Measurements from ENCODE around the gene PSMF1. TPM values are rescaled to one million over a fixed set of nuclear protein-coding genes. Genes with fewer than 3 reads are reported as not detected.

The PSMF1 gene
- total RNA-seq: 100 to 1,000 TPM in 6 of 7 donors, 10 to 100 TPM in 1; 33.4 to 163 (median 127) TPM
- 100 to 1,000 TPM in 1 of 2 donors, 10 to 100 TPM in 1; 81.5 to 140 TPM for polyA plus RNA-seq
- long read RNA-seq, donor 1, full-length matches to known transcripts: 272 of 322 reads
- long read RNA-seq, donor 1, partial matches to known transcripts: 24 of 322 reads
- long read RNA-seq, donor 1, other reads (novel, unspliced or antisense): 26 of 322 reads
- long read RNA-seq, donor 2, full-length matches to known transcripts: 56 of 97 reads
- long read RNA-seq, donor 2, partial matches to known transcripts: 41 of 97 reads
- long read RNA-seq, donor 2, other reads (novel, unspliced or antisense): 0 of 97 reads
- long read RNA-seq, donor 3, full-length matches to known transcripts: 234 of 266 reads
- long read RNA-seq, donor 3, partial matches to known transcripts: 15 of 266 reads
- long read RNA-seq, donor 3, other reads (novel, unspliced or antisense): 17 of 266 reads

DNA sequence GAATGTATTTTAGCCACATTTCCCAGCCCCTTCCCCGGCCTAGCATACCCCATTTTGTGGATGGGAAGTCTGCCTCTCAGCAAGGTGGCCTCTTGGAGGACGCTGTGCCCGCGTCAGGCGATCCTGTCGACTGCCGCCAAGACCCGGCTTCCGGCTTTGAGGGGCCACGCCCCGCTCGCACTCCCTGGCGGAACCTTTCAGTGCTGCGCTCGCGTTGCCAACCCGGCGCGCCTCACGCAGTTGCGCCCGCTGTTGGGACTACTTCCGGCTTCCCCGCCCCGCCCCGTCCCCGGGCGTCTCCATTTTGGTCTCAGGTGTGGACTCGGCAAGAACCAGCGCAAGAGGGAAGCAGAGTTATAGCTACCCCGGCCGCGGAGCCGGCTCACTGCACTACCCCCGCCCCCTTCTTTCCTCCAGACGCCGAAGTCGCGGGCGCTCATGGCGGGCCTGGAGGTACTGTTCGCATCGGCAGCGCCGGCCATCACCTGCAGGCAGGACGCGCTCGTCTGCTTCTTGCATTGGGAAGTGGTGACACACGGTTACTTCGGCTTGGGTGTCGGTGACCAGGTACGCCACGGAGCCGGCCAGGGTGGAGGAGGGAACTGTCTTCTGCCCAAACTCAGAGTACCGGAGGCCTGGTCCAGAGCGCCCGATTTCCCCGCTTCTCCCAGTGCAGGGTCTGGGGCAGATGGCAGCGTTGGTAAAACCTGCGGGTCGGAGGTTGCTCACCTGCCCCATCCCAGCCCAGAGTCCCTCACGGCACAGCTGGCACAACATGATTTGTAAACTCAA lies at the start of gene PSMF1:
TSS of gene PSMF1 (plus strand) at position 267 of the 792 bp plus-strand sequence. CDS start at position 439, 172 bp downstream.
- no peaks in the 10 kb centered on the region for H3K27me3 ChIP-seq
- TF ChIP-seq CTCF (IDR thresholded peaks at IDR 0.05) (peak in 1 of 3 donors; percentile 26), EP300 (IDR thresholded peaks at IDR 0.05) (no peak), POLR2A (IDR thresholded peaks at IDR 0.05) (no peak)
- H3K4me1 ChIP-seq (ENCODE audit: insufficient read depth): peaks cover 23% of the 10 kb centered on the region
- 0 to 1% (median 1%) methylated on average over 44 to 62 of the region's 62 CpGs for WGBS, 3 donors
- H3K27ac ChIP-seq: peak within 1 kb of the TSS; percentile 1 to 38
- intact Hi-C loops (cut with DNase I): loop anchor here in 1 of 4 donors (5.0 to 10.0 kb wide), 2 partner anchors 96 to 349 kb away; partner anchors contain the start of gene NSFL1C
- no peaks in the 10 kb centered on the region for H3K36me3 ChIP-seq
- H3K4me3 ChIP-seq: peak within 1 kb of the TSS; percentile 90
- peak; percentile 87 to 95 (median 92) for DNase-seq
- no peaks in the 10 kb centered on the region for H3K9me3 ChIP-seq

DNA sequence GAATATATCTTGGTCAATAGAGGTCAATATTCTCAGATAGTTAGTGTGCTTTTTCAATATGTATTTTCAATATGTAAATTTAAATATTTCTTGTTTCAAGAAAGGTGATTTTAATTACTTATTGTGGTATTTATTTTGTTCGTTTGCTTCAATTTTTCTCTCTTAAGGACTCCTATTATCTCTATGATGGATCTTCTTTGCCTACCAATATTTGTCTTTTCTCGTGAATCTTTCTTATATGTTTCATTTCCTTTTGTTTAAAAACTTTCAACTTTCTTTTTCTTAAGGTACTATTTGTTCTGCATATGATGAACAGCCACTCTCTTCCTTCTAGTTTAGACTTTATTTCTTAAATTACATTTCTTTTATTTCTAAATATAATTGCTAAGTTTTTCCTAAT lies 46.1 kb upstream of the PSMF1 start:
- intact Hi-C loops (cut with DNase I): no loop called here
- no peak for DNase-seq
- H3K9me3 ChIP-seq: no peaks in the 10 kb centered on the region
- no peak overlapping the region for H3K27ac ChIP-seq
- no peaks in the 10 kb centered on the region for H3K36me3 ChIP-seq
- H3K4me1 ChIP-seq (ENCODE audit: insufficient read depth): no peaks in the 10 kb centered on the region
- TF ChIP-seq CTCF (IDR thresholded peaks at IDR 0.05) (no peak), POLR2A (IDR thresholded peaks at IDR 0.05) (no peak), EP300 (IDR thresholded peaks at IDR 0.05) (no peak)
- H3K27me3 ChIP-seq: no peaks in the 10 kb centered on the region
- no peak overlapping the region for H3K4me3 ChIP-seq
- WGBS, 3 donors: 87 to 92% (median 90%) methylated on average over 2 of the region's 2 CpGs

DNA sequence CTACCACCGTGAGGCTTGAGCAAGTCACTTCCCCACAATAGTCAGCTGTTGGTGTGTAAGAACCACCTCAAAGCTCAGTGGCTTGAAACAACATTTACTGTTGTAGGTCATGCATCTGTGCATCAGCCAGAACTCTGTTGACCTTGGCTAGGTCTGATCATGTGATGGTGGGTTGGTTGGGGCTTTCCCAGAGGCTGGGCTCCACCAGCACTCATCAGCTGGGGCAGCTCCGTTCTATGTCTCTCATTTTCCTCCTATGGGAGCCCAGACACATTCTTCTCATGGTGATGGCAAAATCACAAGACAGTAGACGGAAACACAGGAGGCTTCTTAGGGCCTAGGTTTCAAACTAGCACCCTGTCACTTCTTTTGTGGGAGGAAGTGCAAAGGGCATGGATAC lies 42.8 kb upstream of the PSMF1 start:
- DNase-seq: no peak
- intact Hi-C loops (cut with DNase I): no loop called here

More for the DNA sequence above, 42.8 kb upstream of the PSMF1 start:
- no peak overlapping the region for H3K27ac ChIP-seq
- no peaks in the 10 kb centered on the region for H3K9me3 ChIP-seq
- no peaks in the 10 kb centered on the region for H3K27me3 ChIP-seq
- TF ChIP-seq CTCF (IDR thresholded peaks at IDR 0.05): no peak
- no peak for TF ChIP-seq POLR2A (IDR thresholded peaks at IDR 0.05)
- TF ChIP-seq EP300 (IDR thresholded peaks at IDR 0.05): no peak
- WGBS, 3 donors: 80 to 92% (median 82%) methylated on average over 3 of the region's 3 CpGs
- H3K4me3 ChIP-seq: no peak overlapping the region
- H3K4me1 ChIP-seq (ENCODE audit: insufficient read depth): no peaks in the 10 kb centered on the region
- no peaks in the 10 kb centered on the region for H3K36me3 ChIP-seq

Measured in ovary (tissue), 10 donors.